Loucy (cell line): ENCODE measurements around the gene DPP4.
A peak's percentile ranks its signal among the peaks of the same experiment; 100 is the strongest.

Source experiments
- H2AFZ ChIP-seq: fragments of 200-600 bp; sonication (generic); 2 replicates; pipeline ENCODE4 v1.6.0; 2016; ENCODE audit warnings: antibody characterized with exemption, mild to moderate bottlenecking, low read length, moderate library complexity
- H3F3A ChIP-seq: fragments of 200-600 bp; 2 replicates; pipeline ENCODE4 v1.6.0; 2016; ENCODE audit warnings: antibody characterized with exemption, low read depth, mild to moderate bottlenecking
- H3K27me3 ChIP-seq: fragments of 200-600 bp; sonication (generic); 2 replicates; pipeline ENCODE4 v1.6.1; 2014; ENCODE audit warnings: low read length, mild to moderate bottlenecking; ENCODE audit not compliant: insufficient read depth, poor library complexity, severe bottlenecking
- H3K36me3 ChIP-seq: fragments of 200-600 bp; sonication (generic); 2 replicates; pipeline ENCODE4 v1.6.1; 2016; ENCODE audit warnings: low read length; ENCODE audit not compliant: insufficient read depth
- H3K4me1 ChIP-seq: fragments of 200-600 bp; sonication (generic); 2 replicates; pipeline ENCODE4 v1.5.1; 2014; ENCODE audit warnings: low read length, mild to moderate bottlenecking; ENCODE audit not compliant: insufficient read depth, poor library complexity, severe bottlenecking
- H3K4me2 ChIP-seq: fragments of 200-600 bp; sonication (generic); 2 replicates; pipeline ENCODE4 v1.6.0; 2014; ENCODE audit warnings: antibody characterized with exemption, low read length, low read depth, mild to moderate bottlenecking; ENCODE audit not compliant: poor library complexity, severe bottlenecking
- H3K4me3 ChIP-seq: fragments of 200-600 bp; sonication (generic); 2 replicates; pipeline ENCODE4 v1.5.1; 2014; ENCODE audit warnings: low read length, mild to moderate bottlenecking, mixed read lengths; ENCODE audit not compliant: poor library complexity, severe bottlenecking
- H3K79me2 ChIP-seq: fragments of 200-600 bp; sonication (generic); 2 replicates; pipeline ENCODE4 v1.6.1; 2014; ENCODE audit warnings: low read length; ENCODE audit not compliant: insufficient read depth
- H3K9ac ChIP-seq: fragments of 200-600 bp; sonication (generic); 2 replicates; pipeline ENCODE4 v1.6.0; 2014; ENCODE audit warnings: mild to moderate bottlenecking, low read depth, low read length, moderate library complexity; ENCODE audit not compliant: poor library complexity, severe bottlenecking
- H3K9me2 ChIP-seq: fragments of 200-600 bp; sonication (generic); replicated peaks from 2 replicates; pipeline ENCODE4 v1.6.1; 2016; ENCODE audit warnings: low read depth, low read length, mixed read lengths
- H3K9me3 ChIP-seq: fragments of 200-600 bp; sonication (generic); 2 replicates; pipeline ENCODE4 v1.6.1; 2014; ENCODE audit warnings: mild to moderate bottlenecking, antibody characterized with exemption, low read length, low read depth; ENCODE audit not compliant: insufficient read depth
- H4K20me1 ChIP-seq: fragments of 200-600 bp; sonication (generic); 2 replicates; pipeline ENCODE4 v1.6.0; 2014; ENCODE audit warnings: antibody characterized with exemption, low read length, mild to moderate bottlenecking; ENCODE audit not compliant: insufficient read depth, poor library complexity, severe bottlenecking
- EZH2phosphoT487 ChIP-seq: fragments of 200-600 bp; IDR thresholded peaks from 2 replicates; pipeline ENCODE4 v1.6.1; 2018; ENCODE audit warnings: antibody characterized with exemption, mild to moderate bottlenecking, moderate library complexity, borderline replicate concordance
- TF ChIP-seq, protein P1 (sequence below): fragments of 200-600 bp; sonication (generic); conservative IDR thresholded peaks from 2 replicates; pipeline ENCODE4 v1.5.1; 2014; ENCODE audit warnings: mild to moderate bottlenecking, antibody characterized with exemption, low read length

Gene DPP4

DNA sequence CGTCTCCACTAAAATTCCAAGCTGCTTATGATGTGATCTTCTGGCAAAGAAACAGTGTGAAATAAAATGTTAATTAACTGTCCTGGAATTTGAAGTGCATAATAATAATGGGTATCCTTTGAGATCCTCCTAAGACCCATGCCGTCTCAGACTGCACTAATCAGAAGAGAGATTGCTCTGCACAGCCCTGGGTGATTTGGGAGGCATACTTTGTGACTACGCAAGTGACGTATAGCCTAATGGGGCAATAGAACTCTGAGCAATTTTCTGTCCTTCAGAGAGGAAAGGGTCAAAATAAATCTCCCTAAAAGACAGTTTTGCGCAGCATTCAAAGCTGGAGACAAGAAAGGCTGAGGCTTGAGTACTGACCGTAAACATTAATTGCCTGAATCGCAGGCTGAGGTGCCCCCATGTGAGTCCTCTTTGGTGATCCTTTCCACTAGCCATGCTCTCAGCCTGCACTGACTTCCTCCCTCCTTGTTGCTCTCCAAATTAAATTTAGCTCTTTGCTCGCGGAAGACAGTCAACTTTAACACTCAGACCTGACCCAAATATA lies 76.0 kb downstream of the DPP4 start:
- Histone ChIP-seq H4K20me1 (no peaks in the 10 kb centered on the region), H3K36me3 (no peaks in the 10 kb centered on the region), H3K4me3 (no peak overlapping the region), H3K9me2 (no peaks in the 10 kb centered on the region), H2AFZ (no peak overlapping the region), H3K27me3 (no peaks in the 10 kb centered on the region), H3F3A (no peaks in the 10 kb centered on the region), H3K4me2 (no peak overlapping the region), H3K9me3 (no peaks in the 10 kb centered on the region), H3K79me2 (no peaks in the 10 kb centered on the region), H3K4me1 (peaks cover 27% of the 10 kb centered on the region), H3K9ac (no peak overlapping the region)
- TF ChIP-seq, protein P1, sequence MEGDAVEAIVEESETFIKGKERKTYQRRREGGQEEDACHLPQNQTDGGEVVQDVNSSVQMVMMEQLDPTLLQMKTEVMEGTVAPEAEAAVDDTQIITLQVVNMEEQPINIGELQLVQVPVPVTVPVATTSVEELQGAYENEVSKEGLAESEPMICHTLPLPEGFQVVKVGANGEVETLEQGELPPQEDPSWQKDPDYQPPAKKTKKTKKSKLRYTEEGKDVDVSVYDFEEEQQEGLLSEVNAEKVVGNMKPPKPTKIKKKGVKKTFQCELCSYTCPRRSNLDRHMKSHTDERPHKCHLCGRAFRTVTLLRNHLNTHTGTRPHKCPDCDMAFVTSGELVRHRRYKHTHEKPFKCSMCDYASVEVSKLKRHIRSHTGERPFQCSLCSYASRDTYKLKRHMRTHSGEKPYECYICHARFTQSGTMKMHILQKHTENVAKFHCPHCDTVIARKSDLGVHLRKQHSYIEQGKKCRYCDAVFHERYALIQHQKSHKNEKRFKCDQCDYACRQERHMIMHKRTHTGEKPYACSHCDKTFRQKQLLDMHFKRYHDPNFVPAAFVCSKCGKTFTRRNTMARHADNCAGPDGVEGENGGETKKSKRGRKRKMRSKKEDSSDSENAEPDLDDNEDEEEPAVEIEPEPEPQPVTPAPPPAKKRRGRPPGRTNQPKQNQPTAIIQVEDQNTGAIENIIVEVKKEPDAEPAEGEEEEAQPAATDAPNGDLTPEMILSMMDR, result no peak
- no peak for TF ChIP-seq EZH2phosphoT487

DNA sequence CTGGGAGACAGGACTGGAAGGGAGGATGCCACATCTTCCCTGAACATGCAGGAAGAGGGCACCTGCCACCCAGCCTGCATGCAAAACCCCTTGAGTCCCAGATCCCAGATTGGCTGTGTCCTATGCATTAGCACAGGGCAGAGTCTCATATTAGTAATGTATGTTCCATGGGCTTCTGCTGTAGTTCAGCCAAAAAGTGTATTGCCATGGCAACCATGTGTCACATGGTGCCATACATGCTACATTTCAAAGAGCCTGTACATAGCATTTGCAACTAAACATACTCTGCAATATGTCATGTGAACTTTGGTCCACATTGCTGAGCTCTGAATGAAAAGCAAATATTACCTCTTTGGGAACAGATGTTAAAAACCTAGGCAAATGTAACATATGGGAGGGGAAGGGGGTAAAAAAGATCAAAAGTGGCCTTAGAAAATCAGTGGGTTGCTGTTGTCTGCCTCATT lies 78.4 kb downstream of the DPP4 start:
- Histone ChIP-seq H3K4me2 (no peak overlapping the region), H3K4me3 (no peak overlapping the region), H4K20me1 (no peaks in the 10 kb centered on the region), H3F3A (no peaks in the 10 kb centered on the region), H3K4me1 (peaks cover 41% of the 10 kb centered on the region), H2AFZ (no peak overlapping the region), H3K79me2 (no peaks in the 10 kb centered on the region), H3K9ac (no peak overlapping the region), H3K9me2 (no peaks in the 10 kb centered on the region), H3K27me3 (no peaks in the 10 kb centered on the region), H3K9me3 (no peaks in the 10 kb centered on the region), H3K36me3 (no peaks in the 10 kb centered on the region)
- no peak for TF ChIP-seq EZH2phosphoT487
- TF ChIP-seq, protein P1, result no peak

DNA sequence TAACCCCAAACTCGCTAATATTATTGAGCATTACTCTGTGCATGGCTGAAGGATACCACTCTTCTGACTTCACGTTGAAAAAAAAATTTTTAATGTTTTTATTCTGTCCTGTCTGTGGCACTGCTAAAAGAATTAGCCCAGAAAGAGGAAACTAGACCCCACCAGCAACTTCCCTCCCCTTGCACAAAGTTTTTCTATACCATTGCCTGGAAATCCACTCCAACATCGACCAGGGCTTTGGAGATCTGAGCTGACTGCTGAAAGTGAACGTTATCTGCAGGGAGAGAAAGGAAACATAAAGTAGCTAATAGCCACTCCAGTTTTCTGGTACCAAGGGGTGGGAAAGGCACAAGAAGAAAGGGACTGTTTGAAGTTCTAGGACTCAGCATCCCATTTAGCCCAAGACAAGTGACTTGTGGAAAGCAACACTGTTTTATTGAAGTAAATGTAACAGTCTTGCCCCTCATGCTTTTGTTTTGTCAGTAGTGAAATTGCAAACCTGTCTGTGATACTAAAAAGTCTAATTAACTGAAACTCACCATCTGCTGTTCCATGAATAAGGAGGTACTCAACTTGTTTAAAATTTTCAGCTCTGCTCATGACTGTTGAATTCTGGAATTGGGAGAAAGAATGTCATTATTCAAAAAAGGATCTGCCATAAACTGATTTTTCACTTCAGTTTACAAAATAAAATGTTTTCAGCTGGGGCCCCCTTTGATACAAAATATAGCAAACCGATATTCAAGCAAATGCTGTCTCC lies 79.1 kb downstream of the DPP4 start:
- Histone ChIP-seq H3K4me1 (peaks cover 41% of the 10 kb centered on the region), H3K9me2 (no peaks in the 10 kb centered on the region), H2AFZ (peak overlapping the region; percentile 81), H3F3A (no peaks in the 10 kb centered on the region), H3K36me3 (no peaks in the 10 kb centered on the region), H3K9me3 (no peaks in the 10 kb centered on the region), H3K79me2 (no peaks in the 10 kb centered on the region), H3K4me2 (peak overlapping the region; percentile 66), H3K9ac (peak overlapping the region; percentile 53), H3K27me3 (no peaks in the 10 kb centered on the region), H4K20me1 (no peaks in the 10 kb centered on the region), H3K4me3 (peak overlapping the region; percentile 59)
- no peak for TF ChIP-seq EZH2phosphoT487
- TF ChIP-seq, protein P1, result no peak
